Uterus (tissue), 2 donors: Measurements from ENCODE around the gene PSPN.

Experiments
- CTCF ChIP-seq, 4 experiments: fragments of 200-600 bp in 2 of 4; fragments of 450-650 bp in 2 of 4; sonication (generic) in 2 of 4; IDR thresholded peaks; one replicate each; pipeline ENCODE4 v1.5.1; 2016 to 2019; ENCODE audit warnings: antibody characterized with exemption in 4 of 4, mild to moderate bottlenecking in 2 of 4, moderate library complexity in 1 of 4
- POLR2A ChIP-seq, 2 donors: fragments of 450-650 bp; IDR thresholded peaks; one replicate each; pipeline ENCODE4 v1.6.1; 2016; ENCODE audit warnings: antibody characterized with exemption in 2 of 2, mild to moderate bottlenecking in 1 of 2, moderate library complexity in 1 of 2

- TF ChIP-seq CTCF (IDR thresholded peaks at IDR 0.05) (no peak), POLR2A (IDR thresholded peaks at IDR 0.05) (no peak)
These were observed 36.3 kb upstream of the PSPN start for GRCh38 chr19:6412061-6412446.
